ENCODE measurements around the gene RAMAC. TPM values are rescaled to one million over a fixed set of nuclear protein-coding genes. Genes with fewer than 3 reads are reported as not detected.

Gene RAMAC
- total RNA-seq, 4 donors from 2014 or later = 17.2 to 23.2 (median 19.8) TPM

- intact Hi-C loops (cut with DNase I) = no loop called here
- Histone ChIP-seq H3K27ac (replicated peaks in 1 of 4) (no peak overlapping the region), H3K27me3 (no peaks in the 10 kb centered on the region), H3K4me1 (peaks cover 0 to 10% (median 0%) of the 10 kb centered on the region in 4 donors), H3K4me3 (no peak overlapping the region), H3K9me3 (no peaks in the 10 kb centered on the region), H3K36me3 (no peaks in the 10 kb centered on the region)
- WGBS = 41% methylated on average over 1 of the region's 1 CpG
- no peak for DNase-seq (ENCODE audit: extremely low spot score)
- TF ChIP-seq POLR2A (IDR thresholded peaks at IDR 0.05; ENCODE audit: low read depth) = no peak
Measured at GRCh38 chr15:82970696-82971095, 15.3 kb upstream of the RAMAC start.

DNA sequence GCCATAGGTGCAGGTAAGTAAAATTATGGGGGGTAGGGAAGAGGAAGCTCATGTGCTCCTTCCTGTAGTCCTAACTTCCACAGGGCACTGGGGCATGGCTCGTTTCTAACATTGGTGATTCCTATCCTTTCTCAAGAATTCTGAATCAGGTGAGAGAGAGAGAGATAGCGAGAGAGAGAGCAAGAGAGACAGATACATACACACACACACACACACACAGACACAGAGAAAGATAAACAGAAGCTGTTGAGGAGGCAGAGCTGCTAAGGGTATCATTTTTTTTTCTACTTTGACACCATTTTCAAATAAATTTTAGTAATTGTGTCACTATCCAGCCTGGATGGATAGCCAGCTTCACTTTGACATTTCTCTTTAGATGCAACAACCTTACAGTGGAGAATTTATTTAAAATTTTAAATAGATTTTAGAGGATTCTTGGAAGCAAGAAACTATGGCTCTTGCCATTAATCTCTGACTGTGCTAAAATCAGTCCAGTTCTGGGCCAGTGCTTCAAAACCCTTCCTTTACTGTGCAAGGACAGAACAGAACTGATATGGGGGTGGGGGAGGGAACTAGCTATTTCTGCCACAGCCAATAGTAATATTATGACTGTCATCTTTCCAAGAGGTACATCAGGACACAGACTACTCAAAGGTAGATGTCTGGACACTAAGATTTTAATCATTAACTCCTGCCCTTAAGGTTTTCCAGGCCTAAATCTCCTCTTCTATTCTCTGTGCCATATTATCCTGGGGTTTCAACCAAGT is 14.6 kb upstream of the RAMAC start:
- intact Hi-C loops (cut with DNase I) = no loop called here
- WGBS = 75% methylated on average over 2 of the region's 2 CpGs
- no peak overlapping the region for H3K27ac ChIP-seq (replicated peaks in 1 of 4)

GRCh38 chr15:82972990-82973389 is 13.0 kb upstream of the RAMAC start:
- Histone ChIP-seq H3K9me3 (no peaks in the 10 kb centered on the region), H3K4me3 (no peak overlapping the region), H3K27me3 (no peaks in the 10 kb centered on the region), H3K27ac (replicated peaks in 1 of 4) (no peak overlapping the region), H3K36me3 (no peaks in the 10 kb centered on the region), H3K4me1 (peaks cover 0 to 10% (median 0%) of the 10 kb centered on the region in 4 donors)
- TF ChIP-seq POLR2A (IDR thresholded peaks at IDR 0.05; ENCODE audit: low read depth) = no peak
- TF ChIP-seq EP300 (IDR thresholded peaks at IDR 0.05) = no peak
- TF ChIP-seq POLR2AphosphoS5 (IDR thresholded peaks at IDR 0.05) = no peak
- TF ChIP-seq CTCF (IDR thresholded peaks at IDR 0.05) = no peak
- no peak for DNase-seq (ENCODE audit: extremely low spot score)
- intact Hi-C loops (cut with DNase I) = no loop called here
- WGBS = 91% methylated on average over 1 of the region's 1 CpG

More for the DNA sequence above, 14.6 kb upstream of the RAMAC start:
- no peak overlapping the region for H3K4me3 ChIP-seq
- DNase-seq (ENCODE audit: extremely low spot score) = no peak
- no peaks in the 10 kb centered on the region for H3K27me3 ChIP-seq
- no peaks in the 10 kb centered on the region for H3K36me3 ChIP-seq
- no peaks in the 10 kb centered on the region for H3K9me3 ChIP-seq
- peaks cover 0 to 10% (median 0%) of the 10 kb centered on the region in 4 donors for H3K4me1 ChIP-seq
- TF ChIP-seq POLR2A (IDR thresholded peaks at IDR 0.05; ENCODE audit: low read depth) = no peak
- TF ChIP-seq CTCF (IDR thresholded peaks at IDR 0.05) = no peak
- no peak for TF ChIP-seq EP300 (IDR thresholded peaks at IDR 0.05)

- WGBS = 80% methylated on average over 1 of the region's 1 CpG
- no peaks in the 10 kb centered on the region for H3K9me3 ChIP-seq
- no peak for DNase-seq (ENCODE audit: extremely low spot score)
- no peaks in the 10 kb centered on the region for H3K36me3 ChIP-seq
- H3K27me3 ChIP-seq = no peaks in the 10 kb centered on the region
- no peak for TF ChIP-seq POLR2A (IDR thresholded peaks at IDR 0.05; ENCODE audit: low read depth)
- no peak for TF ChIP-seq CTCF (IDR thresholded peaks at IDR 0.05)
- no peak for TF ChIP-seq EP300 (IDR thresholded peaks at IDR 0.05)
- TF ChIP-seq POLR2AphosphoS5 (IDR thresholded peaks at IDR 0.05) = no peak
- no peak overlapping the region for H3K27ac ChIP-seq (replicated peaks in 1 of 4)
- intact Hi-C loops (cut with DNase I) = no loop called here
- H3K4me3 ChIP-seq = no peak overlapping the region
- no peaks in the 10 kb centered on the region for H3K4me1 ChIP-seq
Measured at GRCh38 chr15:82977076-82977475, 8.9 kb upstream of the RAMAC start.

GRCh38 chr15:82978438-82978837 is 7.6 kb upstream of the RAMAC start:
- Histone ChIP-seq H3K27me3 (no peaks in the 10 kb centered on the region), H3K4me3 (no peak overlapping the region), H3K27ac (replicated peaks in 1 of 4) (no peak overlapping the region), H3K4me1 (no peaks in the 10 kb centered on the region), H3K9me3 (no peaks in the 10 kb centered on the region), H3K36me3 (no peaks in the 10 kb centered on the region)
- no peak for TF ChIP-seq POLR2AphosphoS5 (IDR thresholded peaks at IDR 0.05)
- no peak for TF ChIP-seq POLR2A (IDR thresholded peaks at IDR 0.05; ENCODE audit: low read depth)
- TF ChIP-seq CTCF (IDR thresholded peaks at IDR 0.05) = no peak
- TF ChIP-seq EP300 (IDR thresholded peaks at IDR 0.05) = no peak
- WGBS = 94% methylated on average over 5 of the region's 5 CpGs
- intact Hi-C loops (cut with DNase I) = no loop called here
- no peak for DNase-seq (ENCODE audit: extremely low spot score)
